CD8-positive, alpha-beta T cell (primary cell): ENCODE results near the gene PNPLA7. TPM values are rescaled to one million over a fixed set of nuclear protein-coding genes. Genes with fewer than 3 reads are reported as not detected.

ENCODE experiments used
- microRNA-seq: library from miRNA; unstranded; fragments of <30 nt; microRNA quantifications from one replicate; pipeline ENCODE4 v1.2.0, GENCODE V29; 2022; ENCODE audit warnings: borderline microRNAs expressed
- total RNA-seq, 46 experiments: library from RNA in 2 of 46; stranded (reverse) in 2 of 46; gene quantifications; one replicate each; pipeline ENCODE4 v1.2.3 and lab custom pipeline; 2021 to 2026

Gene PNPLA7
- total RNA-seq, 2 experiments from 2014 or later: 5.1 to 5.6 TPM

Small RNA genes within 50 kb of the gene (microRNA-seq; reads per million reads assigned to microRNA genes)
- not detected for gene MIR7114

Other genes starting within 250 kb of the PNPLA7 start
- gene NRARP, start 248.1 kb downstream of the PNPLA7 start, total RNA-seq: 1 to 10 TPM in 1 of 2 experiments, under 1 TPM in 1; 1.00 to 1.5 TPM
- gene EXD3, start 127.2 kb downstream of the PNPLA7 start, total RNA-seq: 10 to 100 TPM in 1 of 2 experiments, 1 to 10 TPM in 1; 9.1 to 11.0 TPM
- 1 to 10 TPM; 2.4 to 2.7 TPM for gene NOXA1, start 127.0 kb downstream of the PNPLA7 start, total RNA-seq
- gene ENTPD8, start 109.0 kb downstream of the PNPLA7 start, total RNA-seq: not detected
- 10 to 100 TPM; 82.8 to 87.2 TPM for gene NSMF, start 91.1 kb downstream of the PNPLA7 start, total RNA-seq
- 10 to 100 TPM; 31.8 to 33.5 TPM for gene MRPL41, start 1.5 kb upstream of the PNPLA7 start, total RNA-seq
- 10 to 100 TPM; 47.0 to 49.8 TPM for gene DPH7, start 28.5 kb upstream of the PNPLA7 start, total RNA-seq
- 10 to 100 TPM in 1 of 2 experiments, 1 to 10 TPM in 1; 9.0 to 10.3 TPM for gene ZMYND19, start 40.1 kb upstream of the PNPLA7 start, total RNA-seq
- gene ARRDC1, start 55.3 kb upstream of the PNPLA7 start, total RNA-seq: 10 to 100 TPM; 30.8 to 35.9 TPM
- gene EHMT1, start 68.6 kb upstream of the PNPLA7 start, total RNA-seq: 10 to 100 TPM; 83.1 to 86.2 TPM